D721Med (cell line): ENCODE measurements around the gene PTPRG.

Source experiments
- DNase-seq: peaks from one replicate; pipeline ENCODE4 v3.0.0; 2011; ENCODE audit warnings: low spot score; ENCODE audit not compliant: insufficient read length
- FAIRE-seq: peaks from 2 replicates; lab custom pipeline; 2011; peaks lifted over from hg19 to GRCh38; lab: Jason Lieb, UNC
- TF ChIP-seq, protein P1 (sequence below): IDR thresholded peaks from 2 replicates; pipeline ENCODE4 v1.5.1; 2012; ENCODE audit warnings: mild to moderate bottlenecking, control low read depth; ENCODE audit not compliant: insufficient read depth; ENCODE audit errors: missing control alignments

The PTPRG gene

DNA sequence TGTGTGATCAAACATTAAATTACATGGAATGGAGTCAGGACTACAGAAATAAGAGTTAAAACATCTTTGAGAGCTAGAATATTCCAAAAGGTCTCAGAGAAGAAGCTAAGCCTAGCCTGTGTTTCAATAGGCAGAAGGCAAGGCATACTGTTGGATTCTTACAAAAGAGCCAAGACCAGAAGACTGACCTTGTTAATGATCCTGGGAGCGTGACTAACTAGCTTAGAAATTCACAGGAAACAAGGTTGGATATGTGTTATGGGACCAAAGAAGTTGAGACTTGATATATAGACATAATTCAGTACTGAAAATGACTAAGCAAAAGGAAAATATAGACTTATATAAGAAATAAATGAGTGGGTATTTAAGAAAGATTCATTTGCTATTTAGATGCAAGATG is 761.9 kb downstream of the PTPRG start:
- TF ChIP-seq, protein P1, sequence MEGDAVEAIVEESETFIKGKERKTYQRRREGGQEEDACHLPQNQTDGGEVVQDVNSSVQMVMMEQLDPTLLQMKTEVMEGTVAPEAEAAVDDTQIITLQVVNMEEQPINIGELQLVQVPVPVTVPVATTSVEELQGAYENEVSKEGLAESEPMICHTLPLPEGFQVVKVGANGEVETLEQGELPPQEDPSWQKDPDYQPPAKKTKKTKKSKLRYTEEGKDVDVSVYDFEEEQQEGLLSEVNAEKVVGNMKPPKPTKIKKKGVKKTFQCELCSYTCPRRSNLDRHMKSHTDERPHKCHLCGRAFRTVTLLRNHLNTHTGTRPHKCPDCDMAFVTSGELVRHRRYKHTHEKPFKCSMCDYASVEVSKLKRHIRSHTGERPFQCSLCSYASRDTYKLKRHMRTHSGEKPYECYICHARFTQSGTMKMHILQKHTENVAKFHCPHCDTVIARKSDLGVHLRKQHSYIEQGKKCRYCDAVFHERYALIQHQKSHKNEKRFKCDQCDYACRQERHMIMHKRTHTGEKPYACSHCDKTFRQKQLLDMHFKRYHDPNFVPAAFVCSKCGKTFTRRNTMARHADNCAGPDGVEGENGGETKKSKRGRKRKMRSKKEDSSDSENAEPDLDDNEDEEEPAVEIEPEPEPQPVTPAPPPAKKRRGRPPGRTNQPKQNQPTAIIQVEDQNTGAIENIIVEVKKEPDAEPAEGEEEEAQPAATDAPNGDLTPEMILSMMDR: no peak
- no peak for DNase-seq
- FAIRE-seq: no peak

DNA sequence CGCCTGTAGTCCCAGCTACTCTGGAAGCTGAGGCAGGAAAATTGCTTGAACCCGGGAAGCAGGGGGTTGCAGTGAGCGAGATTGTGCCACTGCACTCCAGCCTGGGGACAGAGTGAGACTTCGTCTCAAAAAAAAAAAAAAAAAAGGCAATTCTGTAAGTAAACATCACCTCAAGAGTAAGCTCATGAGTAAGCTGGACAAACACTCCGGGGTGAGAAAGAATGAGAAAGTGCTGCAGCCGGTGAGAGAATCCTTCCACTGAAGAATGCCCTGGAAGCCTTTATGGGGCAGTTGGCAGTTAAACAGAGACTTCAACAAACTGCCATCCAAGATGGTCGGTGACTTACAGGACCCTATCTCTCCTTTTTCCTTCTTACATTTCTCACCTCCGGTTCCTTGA is 764.5 kb downstream of the PTPRG start:
- DNase-seq: no peak
- FAIRE-seq: no peak
- TF ChIP-seq, protein P1: no peak

DNA sequence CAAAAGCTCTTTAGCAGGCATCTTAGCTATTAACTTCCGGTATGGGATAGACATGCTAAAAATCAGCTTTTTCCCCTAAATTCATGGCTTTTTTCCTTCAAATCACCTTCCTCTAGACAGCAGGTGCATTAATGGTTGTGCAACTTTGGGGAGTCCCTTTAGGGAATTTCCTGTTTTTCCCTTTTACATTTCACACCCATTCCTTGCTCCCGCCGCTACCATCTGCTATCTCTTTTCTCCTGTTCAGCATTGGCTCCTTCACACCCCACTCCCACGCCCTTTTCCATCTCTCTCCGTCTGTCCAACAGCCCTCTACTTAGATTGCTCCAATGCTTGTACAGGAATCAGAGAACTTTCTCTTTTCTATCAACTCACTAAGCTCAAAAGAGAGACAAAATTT is 768.6 kb downstream of the PTPRG start:
- DNase-seq: no peak
- no peak for FAIRE-seq
- TF ChIP-seq, protein P1: no peak

DNA sequence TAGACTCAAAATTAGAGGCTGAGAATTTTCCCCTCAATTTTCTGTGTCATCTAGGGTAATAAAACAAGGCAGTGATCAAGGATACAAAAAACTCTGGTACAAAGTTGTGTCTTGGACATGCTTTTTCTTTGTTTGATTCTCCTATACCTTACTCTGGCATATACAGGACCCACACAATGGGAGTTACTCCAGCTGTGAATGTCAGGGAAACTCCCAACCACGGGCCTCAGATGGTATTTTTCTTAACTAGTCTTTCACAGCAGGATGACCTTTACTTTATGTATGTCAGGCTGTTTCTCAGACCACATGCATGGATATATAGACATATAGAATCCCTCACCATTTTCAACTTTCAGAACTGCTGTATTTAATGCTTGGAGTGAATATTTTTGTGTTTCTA is 770.6 kb downstream of the PTPRG start:
- DNase-seq (no peak), FAIRE-seq (no peak)
- TF ChIP-seq, protein P1: no peak

DNA sequence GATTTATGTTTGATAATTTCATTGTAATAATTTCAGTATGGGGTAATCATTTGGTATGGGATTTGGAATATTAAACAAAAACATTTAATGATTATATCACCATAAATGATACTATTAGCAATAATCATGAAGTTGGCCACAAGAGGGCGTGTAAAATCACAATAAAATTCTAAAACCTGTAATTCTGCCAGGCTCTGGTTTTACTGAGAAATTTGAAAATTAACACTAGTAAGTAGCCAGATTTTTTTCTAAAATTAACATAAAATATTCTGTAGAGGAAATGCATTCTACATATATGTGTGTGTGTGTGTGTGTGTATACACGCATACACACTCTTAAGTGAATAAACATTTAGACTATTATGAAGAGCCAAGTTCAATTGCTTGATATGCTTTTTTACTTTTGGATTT is 771.5 kb downstream of the PTPRG start:
- TF ChIP-seq, protein P1: peak; percentile 56
- no peak for DNase-seq
- FAIRE-seq: peak; percentile 46

DNA sequence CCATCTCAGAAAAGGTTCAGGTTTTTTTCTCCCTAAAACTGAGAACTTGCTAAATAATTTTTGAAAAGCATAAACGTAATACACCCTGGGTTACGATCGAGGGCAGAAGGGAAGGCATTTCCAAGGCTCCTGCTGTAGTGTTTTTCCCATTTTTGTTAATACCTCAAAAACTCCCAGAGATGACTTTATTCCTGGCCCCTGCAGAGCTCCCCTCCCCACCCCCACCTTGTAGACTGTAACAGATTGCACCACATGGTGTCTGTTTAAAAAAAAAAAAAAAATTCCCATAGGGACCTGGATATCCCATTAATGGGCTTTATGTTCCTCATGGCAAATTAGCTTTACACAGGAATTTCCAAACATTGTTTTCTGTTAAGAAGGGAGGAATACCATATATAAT is 773.8 kb downstream of the PTPRG start:
- DNase-seq (no peak), FAIRE-seq (no peak)
- TF ChIP-seq, protein P1: no peak

DNA sequence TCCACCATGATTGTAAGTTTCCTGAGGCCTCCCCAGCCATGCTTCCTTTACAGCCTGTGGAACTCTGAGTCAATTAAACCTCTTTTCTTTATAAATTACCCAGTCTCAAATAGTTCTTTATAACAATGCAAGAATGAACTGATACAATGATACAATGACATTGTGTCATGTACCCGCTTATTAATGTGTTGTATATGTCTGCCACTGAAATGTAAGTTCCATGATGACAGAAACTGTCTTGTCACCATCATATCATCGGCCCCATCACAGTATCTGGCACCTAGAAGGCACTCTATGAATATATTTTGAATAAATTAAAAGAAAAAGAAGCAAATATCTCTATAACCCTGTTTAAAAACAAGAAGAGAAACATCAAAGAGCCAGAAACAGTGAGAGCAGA is 782.4 kb downstream of the PTPRG start:
- FAIRE-seq (no peak), DNase-seq (no peak)
- TF ChIP-seq, protein P1: no peak
